Endothelial cell (in vitro differentiated cells): Measurements from ENCODE around the gene SLC6A19. TPM values are rescaled to one million over a fixed set of nuclear protein-coding genes. Genes with fewer than 3 reads are reported as not detected.

Experiments used
- DNase-seq: peaks from one replicate; pipeline ENCODE4 v3.0.0; 2021; ENCODE audit warnings: low spot score
- H3K27ac Mint-ChIP-seq: one replicate; pipeline ENCODE4 v1.8.0; 2021; ENCODE audit warnings: mixed read lengths, inconsistent platforms; ENCODE audit not compliant: unreplicated experiment
- H3K27me3 Mint-ChIP-seq: one replicate; pipeline ENCODE4 v1.8.0; 2021; ENCODE audit warnings: mild to moderate bottlenecking, moderate library complexity, mixed read lengths, inconsistent platforms; ENCODE audit not compliant: unreplicated experiment
- H3K36me3 Mint-ChIP-seq: one replicate; pipeline ENCODE4 v1.8.0; 2021; ENCODE audit warnings: mild to moderate bottlenecking, low read depth, mixed read lengths, inconsistent platforms; ENCODE audit not compliant: unreplicated experiment
- H3K4me1 Mint-ChIP-seq: one replicate; pipeline ENCODE4 v1.8.0; 2021; ENCODE audit warnings: mild to moderate bottlenecking, mixed read lengths, inconsistent platforms; ENCODE audit not compliant: unreplicated experiment
- H3K4me3 Mint-ChIP-seq: one replicate; pipeline ENCODE4 v1.8.0; 2021; ENCODE audit warnings: mild to moderate bottlenecking, mixed read lengths, inconsistent platforms; ENCODE audit not compliant: unreplicated experiment
- H3K9me3 Mint-ChIP-seq: one replicate; pipeline ENCODE4 v1.8.0; 2021; ENCODE audit warnings: mixed read lengths, inconsistent platforms; ENCODE audit not compliant: unreplicated experiment
- CTCF ChIP-seq: fragments of 200-600 bp; sonication (generic); IDR thresholded peaks from one replicate; pipeline ENCODE4 v1.5.0; 2021; ENCODE audit warnings: antibody characterized with exemption; ENCODE audit not compliant: unreplicated experiment
- total RNA-seq: library from RNA; stranded (reverse); fragmentation: NEBNext Ultra II Directional; extraction: Animal tissue kit (Norgen Biotek cat#: 25700); gene quantifications from one replicate; pipeline ENCODE4 v1.2.1, GENCODE V29; 2021; ENCODE audit not compliant: unreplicated experiment

Gene SLC6A19
- total RNA-seq, 1 donor from 2014 or later, result not detected

DNA sequence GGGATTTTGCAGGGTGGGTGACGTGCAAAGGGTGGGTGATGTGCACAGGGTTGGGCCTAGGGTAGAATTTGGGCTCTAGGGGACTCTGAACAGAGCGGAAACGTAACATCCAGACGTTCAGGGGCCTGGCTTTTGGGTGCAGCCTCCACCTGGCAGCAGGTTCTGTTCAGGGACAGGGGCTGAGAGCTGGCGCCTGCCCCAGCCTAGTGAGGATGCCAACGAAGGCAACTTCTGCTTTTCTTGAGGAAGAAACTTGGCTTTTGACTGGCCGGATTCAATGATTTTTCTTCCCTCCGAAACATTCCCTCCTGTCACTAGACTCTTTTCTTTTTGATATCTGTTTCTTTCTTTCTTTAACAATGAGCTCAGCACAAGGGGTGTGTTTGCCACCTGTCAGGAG is 38.6 kb upstream of the SLC6A19 start:
- Mint-ChIP-seq H3K4me3 (no peak overlapping the region), H3K4me1 (no peaks in the 10 kb centered on the region), H3K9me3 (no peaks in the 10 kb centered on the region), H3K27ac (no peak overlapping the region), H3K36me3 (peaks cover 2% of the 10 kb centered on the region), H3K27me3 (peaks cover 5% of the 10 kb centered on the region)
- TF ChIP-seq CTCF, result no peak
- no peak for DNase-seq

GRCh38 chr5:1163366-1163765 is 38.0 kb upstream of the SLC6A19 start:
- Mint-ChIP-seq H3K27ac (no peak overlapping the region), H3K4me3 (no peak overlapping the region), H3K9me3 (no peaks in the 10 kb centered on the region), H3K36me3 (no peaks in the 10 kb centered on the region), H3K4me1 (peaks cover 5% of the 10 kb centered on the region), H3K27me3 (peaks cover 4% of the 10 kb centered on the region)
- no peak for TF ChIP-seq CTCF
- DNase-seq, result no peak

- H3K9me3 Mint-ChIP-seq, result no peaks in the 10 kb centered on the region
- no peak for DNase-seq
- no peak for TF ChIP-seq CTCF
- H3K27ac Mint-ChIP-seq, result no peak overlapping the region
- H3K36me3 Mint-ChIP-seq, result no peaks in the 10 kb centered on the region
- H3K4me1 Mint-ChIP-seq, result peaks cover 8% of the 10 kb centered on the region
- H3K27me3 Mint-ChIP-seq, result peaks cover 7% of the 10 kb centered on the region
- H3K4me3 Mint-ChIP-seq, result no peak overlapping the region
Observed at GRCh38 chr5:1163879-1164278, 37.5 kb upstream of the SLC6A19 start.

DNA sequence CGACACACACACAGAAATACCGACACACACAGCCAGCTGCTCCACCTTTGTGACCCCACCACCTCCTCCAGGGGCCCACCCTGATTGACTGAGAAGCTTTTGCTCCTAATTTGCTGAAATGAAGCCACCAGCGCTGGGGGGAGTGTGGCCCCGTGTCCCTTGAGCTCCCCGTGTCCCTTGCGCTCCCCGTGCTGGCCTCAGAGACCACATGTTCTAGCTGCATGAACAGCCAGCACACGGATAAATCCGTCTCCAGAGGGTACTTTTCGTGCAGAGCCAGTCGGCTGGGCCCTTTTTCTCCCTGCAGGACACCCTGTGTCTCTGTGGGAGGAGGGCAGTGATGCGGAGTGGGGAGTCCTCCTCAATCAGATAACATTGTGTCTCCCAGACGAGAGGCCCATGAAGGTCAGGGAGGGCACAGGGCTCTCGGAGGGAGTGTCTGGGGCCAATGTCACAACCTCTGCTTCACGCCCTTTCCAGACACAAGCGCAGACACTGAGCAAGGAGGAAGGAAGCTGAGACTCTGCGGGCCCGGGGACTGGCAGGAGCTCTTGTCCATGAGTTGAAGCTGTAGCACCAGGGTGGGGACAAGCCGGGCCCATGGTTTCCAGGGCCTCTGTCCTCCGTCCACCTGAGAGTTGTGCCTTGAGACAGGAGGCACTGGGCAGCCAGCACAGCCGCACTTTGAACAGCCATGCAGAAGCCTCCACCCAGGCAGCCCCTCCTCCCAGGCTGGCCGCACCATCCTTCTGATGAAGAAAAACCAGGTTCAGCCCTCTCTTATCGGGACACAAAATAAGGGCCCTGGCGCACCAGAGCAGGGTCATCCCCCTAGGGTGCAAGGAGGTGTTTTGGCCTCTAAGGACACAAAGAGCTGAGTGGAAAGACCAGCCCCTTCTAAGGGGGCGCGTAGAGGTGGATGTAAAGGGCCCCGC is 36.4 kb upstream of the SLC6A19 start:
- Mint-ChIP-seq H3K36me3 (no peaks in the 10 kb centered on the region), H3K9me3 (no peaks in the 10 kb centered on the region), H3K4me1 (peaks cover 8% of the 10 kb centered on the region), H3K27me3 (peaks cover 9% of the 10 kb centered on the region), H3K27ac (no peak overlapping the region), H3K4me3 (no peak overlapping the region)
- no peak for TF ChIP-seq CTCF
- no peak for DNase-seq

DNA sequence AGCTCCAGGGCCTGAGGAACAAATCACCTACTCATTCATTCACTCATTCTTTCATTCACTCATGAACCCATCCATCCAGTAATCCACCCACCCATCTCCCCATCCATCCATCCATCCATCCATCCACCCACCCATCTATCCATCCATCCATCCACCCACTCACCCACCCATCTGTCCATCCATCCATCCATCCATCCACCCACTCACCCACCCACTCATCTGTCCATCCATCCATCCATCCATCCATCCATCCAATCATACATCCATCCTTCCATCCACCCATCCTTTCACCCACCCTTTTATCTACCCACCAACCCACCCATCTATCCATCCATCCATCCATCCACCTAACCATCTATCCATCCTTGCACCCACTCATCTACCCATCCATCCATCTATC is 35.5 kb upstream of the SLC6A19 start:
- Mint-ChIP-seq H3K27me3 (peaks cover 7% of the 10 kb centered on the region), H3K4me1 (peaks cover 8% of the 10 kb centered on the region), H3K27ac (no peak overlapping the region), H3K4me3 (no peak overlapping the region), H3K9me3 (no peaks in the 10 kb centered on the region), H3K36me3 (no peaks in the 10 kb centered on the region)
- no peak for DNase-seq
- no peak for TF ChIP-seq CTCF
